Lung microvascular endothelial cell (primary cell): Measurements from ENCODE around the gene CD80. TPM values are rescaled to one million over a fixed set of nuclear protein-coding genes. Genes with fewer than 3 reads are reported as not detected.
"Not testable (repeated sequence)": the region's sequence is repeated elsewhere in the genome, so short reads cannot be mapped to it uniquely, and the experiment has no call there.

Source experiments
- DNase-seq, 2 donors: peaks; one replicate each; pipeline versions ENCODE4 v3.0.0 to v3.0.0-alpha.2; 2010; ENCODE audit warnings: low read depth in 2 of 2
- total RNA-seq: library from RNA; depleted of rRNA; stranded (reverse); fragments of >200 nt; gene quantifications from 2 replicates; pipeline ENCODE4 v1.2.1, GENCODE V29; 2014

Gene CD80
- total RNA-seq: under 0.01 TPM in 1 of 2 replicates, not detected in the other

DNA sequence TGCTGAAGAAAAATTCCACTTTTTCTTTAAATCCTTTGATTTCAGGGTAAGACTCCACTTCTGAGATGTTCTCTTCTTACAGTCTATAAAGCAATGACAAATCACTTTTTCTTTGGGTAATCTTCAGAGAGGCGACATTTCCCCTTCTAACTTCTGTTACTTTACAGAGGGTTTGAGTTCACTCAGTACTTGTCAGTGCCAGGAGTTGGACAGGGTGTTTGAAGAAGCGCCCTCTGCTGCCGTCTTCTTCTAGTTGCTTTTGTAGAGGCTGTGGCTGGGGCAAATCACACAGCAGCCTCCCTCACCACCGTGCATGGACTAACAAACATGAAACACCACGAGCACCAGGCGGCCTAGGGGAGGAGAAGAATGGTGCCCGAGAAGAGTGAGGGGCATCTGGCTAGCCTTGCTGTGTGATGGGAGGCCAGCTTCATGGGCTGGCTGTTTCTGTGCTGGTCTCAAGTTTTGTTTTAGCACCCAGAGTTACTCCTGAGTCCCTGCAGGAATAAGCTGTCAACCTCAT, at the start of gene CD80:
TSS of gene CD80 (minus strand) at position 174 of the 523 bp plus-strand sequence. CDS start 1,886 bp downstream, outside the sequence.
- peak; percentile 65 to 68 for DNase-seq

DNA sequence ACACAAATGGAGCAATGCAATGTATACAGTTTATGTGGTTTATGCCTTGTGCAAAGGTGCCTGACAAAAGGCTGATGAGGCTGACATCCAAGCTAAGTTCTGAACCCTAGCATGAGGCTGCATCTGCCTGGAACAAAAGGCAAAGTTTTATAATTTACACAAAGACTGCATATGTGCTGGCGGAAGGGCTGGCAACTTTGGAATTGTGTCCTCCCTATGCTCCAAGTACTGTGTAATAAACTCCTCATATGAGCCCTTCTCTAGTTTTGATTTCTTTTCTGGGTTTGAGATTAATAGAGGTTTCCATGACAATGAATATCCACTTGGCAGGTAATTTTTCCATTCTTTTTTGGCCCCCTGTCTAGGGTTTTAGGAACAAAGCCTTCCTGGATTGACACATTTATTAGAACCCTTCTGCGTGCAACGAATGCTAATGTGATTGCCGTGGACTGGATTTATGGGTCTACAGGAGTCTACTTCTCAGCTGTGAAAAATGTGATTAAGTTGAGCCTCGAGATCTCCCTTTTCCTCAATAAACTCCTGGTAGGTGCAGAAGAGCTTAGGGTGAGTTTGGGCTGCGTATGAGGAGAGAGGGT, 49.1 kb upstream of the CD80 start:
- DNase-seq: peak in 1 of 2 donors; percentile 58

DNA sequence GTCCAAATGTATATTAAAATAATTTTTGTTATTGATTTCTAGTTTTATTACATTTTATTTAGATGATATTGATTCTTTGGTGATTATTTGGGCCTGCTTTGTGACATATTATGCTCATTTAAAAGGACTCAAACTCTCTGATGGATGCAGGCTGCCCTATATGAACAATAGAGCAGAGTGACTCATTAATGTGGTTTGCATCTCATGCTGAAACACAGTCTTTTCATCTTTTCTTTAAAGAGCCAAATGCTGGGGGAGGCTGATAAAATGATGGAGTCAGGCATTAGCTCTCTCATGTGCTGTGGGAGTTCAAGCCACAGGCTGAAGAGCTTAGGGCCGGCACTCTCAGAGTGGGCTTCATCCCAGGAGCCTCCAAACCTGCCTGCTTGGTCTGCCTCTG, 45.5 kb upstream of the CD80 start:
- DNase-seq: peak in 1 of 2 donors; percentile 48

GRCh38 chr3:119602676-119603075, 43.3 kb upstream of the CD80 start:
- no peak for DNase-seq

- DNase-seq: no peak
Measured at GRCh38 chr3:119601154-119601553, 41.7 kb upstream of the CD80 start.

GRCh38 chr3:119600732-119601131, 41.3 kb upstream of the CD80 start:
- DNase-seq: peak in 1 of 2 donors; percentile 31

- DNase-seq: no peak
Measured at GRCh38 chr3:119599558-119600174, 40.3 kb upstream of the CD80 start.

DNA sequence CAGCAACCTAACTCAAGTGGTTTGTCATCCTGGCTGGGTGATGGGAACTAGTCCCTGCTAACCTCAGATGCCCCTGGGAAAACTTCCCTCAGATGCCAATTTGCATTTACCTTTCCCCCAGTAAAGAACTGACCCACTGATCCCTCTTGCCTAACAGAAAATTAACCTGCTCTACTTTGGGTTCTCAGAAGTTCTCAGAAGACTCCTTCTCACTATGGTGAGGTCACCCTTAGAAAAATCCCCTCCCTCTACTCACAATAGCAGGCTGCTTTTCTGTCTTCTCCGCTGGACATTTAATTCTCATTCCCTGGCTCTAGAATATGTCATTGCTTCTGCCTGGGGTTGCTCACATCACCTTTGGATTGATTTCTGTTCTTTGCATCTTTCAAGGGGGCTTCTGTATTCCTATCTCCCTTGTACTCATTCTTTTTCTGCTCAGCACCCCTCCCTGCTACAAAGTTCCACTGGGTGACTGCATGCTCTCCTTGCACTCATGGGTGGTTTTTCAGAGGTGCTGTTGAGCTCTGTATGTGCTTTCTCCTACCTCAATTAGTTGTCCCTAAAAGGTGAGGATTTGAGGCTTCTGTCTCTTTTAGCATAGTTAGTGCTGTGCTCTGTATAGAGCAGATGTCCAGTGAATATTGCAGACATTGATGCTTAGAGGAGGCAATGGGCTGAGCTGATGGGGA, 39.1 kb upstream of the CD80 start:
- no peak for DNase-seq

DNA sequence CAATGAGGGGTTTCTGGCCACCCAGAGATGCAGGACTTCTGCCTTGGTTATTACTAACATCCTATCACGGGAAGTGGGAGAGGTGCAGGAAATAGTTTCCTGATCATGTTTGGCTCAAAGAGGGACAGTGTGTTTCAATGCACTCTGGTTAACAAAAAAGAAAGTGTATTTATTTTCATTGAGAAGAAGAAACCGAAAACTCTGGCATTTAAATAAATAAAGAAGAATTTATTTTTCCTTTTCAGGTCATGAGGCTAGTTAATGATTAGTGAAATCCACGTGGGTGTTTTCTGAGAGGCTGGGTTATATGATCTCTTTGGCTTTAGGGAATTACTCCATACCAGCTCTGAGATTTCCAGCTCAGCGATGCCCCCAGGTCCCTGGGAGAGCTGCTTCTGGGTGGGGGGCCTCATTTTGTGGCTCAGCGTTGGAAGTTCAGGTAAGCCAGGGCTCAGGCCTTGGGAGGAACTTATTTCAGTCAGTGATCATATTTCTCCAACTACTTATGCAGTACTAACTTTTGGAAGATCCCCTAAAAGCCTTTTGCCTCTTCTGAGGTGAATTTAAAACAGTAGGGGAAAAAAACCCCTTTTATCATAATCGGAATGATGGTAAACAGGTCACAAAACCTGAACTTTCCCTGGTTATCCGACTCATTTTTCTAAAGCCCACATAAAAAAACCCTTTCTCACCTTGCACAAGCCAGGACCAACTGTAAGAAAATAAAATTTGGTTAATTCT, 38.3 kb upstream of the CD80 start, which contains the start of gene PLA1A:
TSS of gene PLA1A (plus strand) at position 338 of the 741 bp plus-strand sequence. CDS start at position 367, 29 bp downstream.
- DNase-seq: peak; percentile 64 to 71

DNA sequence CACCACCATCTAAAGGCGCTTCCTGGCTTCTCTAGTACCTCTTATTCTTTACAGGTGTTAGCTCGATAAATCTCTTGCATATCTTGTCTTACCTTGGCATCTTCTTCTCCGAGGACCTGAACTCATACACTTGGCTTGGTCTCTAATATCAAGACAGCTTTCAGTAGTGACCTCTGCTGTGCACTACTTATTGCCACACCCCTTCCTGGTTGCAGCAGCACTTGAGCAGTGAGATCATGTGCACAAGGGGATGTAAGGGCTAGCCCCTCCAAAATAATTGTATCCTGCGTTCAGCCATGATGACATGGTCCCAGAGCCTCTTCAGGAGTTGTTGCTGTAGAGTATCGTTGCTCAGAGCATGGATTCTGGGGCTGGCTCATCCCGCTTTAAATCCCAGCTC, 37.0 kb upstream of the CD80 start:
- DNase-seq: no peak

DNA sequence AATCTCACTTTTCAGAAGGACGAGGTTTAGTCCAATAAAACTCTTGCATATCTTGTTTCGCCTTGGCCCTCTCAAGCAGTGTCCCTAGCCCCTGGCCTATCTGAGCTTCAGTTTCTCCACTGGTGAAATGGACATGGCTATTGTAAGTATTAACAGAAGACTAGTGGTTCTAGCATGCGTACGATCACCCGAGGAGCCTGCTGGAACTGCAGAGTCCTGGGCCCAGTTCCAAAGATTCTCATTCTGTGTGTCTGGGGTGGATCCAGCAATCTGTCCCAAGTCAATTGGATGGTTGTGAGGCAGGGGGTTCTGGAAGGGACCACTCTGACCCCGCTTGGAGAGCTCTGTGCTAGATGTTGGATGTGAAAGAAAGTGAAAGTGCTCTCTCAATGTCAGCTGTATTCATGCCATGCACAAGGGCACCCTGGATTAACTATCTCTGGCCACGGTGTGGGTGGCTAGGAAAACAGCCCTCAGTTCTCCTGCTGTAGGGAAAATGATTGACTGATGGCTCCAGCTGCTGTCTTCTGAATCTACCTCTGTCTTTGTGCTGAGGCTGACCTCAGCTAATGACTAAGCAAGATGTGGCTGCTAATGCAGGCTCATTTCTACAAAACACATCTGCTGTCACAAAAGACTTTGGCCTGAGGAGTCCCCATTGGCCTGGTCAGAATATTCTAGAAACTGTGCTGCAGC, 36.4 kb upstream of the CD80 start:
- DNase-seq: peak in 1 of 2 donors; percentile 19

- DNase-seq: not testable (repeated sequence)
Measured at GRCh38 chr3:119594929-119595328, 35.5 kb upstream of the CD80 start.

DNA sequence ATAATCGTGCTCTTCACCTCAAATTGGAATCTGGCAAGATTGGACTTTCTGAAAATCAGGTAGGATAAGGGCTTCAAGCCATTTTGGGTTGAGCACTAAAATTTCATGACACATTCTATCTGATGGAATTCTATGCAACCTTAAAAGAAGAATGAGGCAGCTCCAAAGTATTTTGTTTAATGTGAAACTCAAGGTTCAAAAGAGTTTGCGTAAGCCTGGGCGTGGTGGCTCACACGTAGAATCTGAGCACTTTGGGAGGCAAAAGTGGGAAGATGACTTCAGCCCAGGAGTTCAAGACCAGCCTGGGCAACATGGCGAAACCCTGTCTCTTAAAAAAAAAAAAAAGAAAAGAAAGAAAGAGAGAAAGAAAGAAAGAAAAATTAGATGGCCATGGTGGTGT, 34.7 kb upstream of the CD80 start:
- no peak for DNase-seq

- DNase-seq: no peak
Measured at GRCh38 chr3:119592861-119593260, 33.4 kb upstream of the CD80 start.

DNA sequence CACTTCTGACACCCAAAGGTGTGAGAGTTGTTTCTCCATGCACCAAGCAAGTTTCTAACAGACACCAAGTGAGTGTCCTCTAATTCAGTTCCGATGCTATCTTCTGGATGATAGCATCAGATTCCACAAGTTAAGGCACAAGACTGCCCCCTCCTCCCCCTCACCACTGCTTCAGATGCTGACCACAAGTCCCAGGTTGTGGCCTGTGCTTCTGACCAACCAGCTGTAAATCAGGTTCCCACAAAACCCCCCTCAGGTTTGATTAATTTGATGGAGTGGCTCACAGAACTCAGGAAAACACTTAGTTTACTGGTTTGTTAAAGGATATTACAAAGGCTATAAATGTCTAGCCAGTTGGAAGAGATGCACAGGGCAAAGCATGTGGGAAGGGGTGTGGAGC, 31.3 kb upstream of the CD80 start:
- no peak for DNase-seq

GRCh38 chr3:119589102-119589773, 29.8 kb upstream of the CD80 start:
- DNase-seq: no peak

- peak in 1 of 2 donors; percentile 77 for DNase-seq
Measured at GRCh38 chr3:119588112-119588511, 28.7 kb upstream of the CD80 start.

DNA sequence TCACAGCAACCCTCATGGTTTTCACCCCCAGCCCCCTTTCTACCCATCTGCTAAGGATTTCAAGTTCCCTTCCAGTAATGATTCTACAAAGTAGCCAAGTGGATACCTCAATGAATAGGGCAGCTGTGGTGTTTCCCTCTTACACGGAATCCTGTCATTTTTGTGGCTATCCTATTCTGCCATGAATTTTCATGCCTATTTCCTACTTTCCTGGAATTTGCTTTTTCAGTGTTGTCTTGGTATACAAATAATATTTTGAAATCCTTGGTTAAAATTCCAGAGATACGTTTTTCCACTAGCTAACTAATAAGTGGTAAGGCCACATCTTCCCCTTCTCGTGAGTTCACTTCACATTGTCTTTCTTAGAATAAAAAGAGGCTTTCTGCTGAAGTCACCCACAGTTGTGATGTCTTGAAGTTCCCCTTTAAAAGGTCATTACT, 27.3 kb upstream of the CD80 start:
- DNase-seq: no peak

- DNase-seq: no peak
Measured at GRCh38 chr3:119585856-119586570, 26.6 kb upstream of the CD80 start.

- no peak for DNase-seq
Measured at GRCh38 chr3:119585208-119585607, 25.8 kb upstream of the CD80 start.
